Bronchial epithelial cell (primary cell): ENCODE results near the gene PDS5A. TPM values are rescaled to one million over a fixed set of nuclear protein-coding genes. Genes with fewer than 3 reads are reported as not detected.

Source experiments
- DNase-seq: peaks from one replicate; pipeline ENCODE4 v3.0.0-alpha.2; 2010; ENCODE audit warnings: low read depth
- FAIRE-seq: peaks from 2 replicates; lab custom pipeline; 2011; peaks lifted over from hg19 to GRCh38; lab: Jason Lieb, UNC
- H3K27me3 ChIP-seq: 2 replicates; pipeline ENCODE4 v1.5.1; 2011; ENCODE audit warnings: low read length; ENCODE audit not compliant: control insufficient read depth, insufficient read depth
- H3K36me3 ChIP-seq: 2 replicates; pipeline ENCODE4 v1.5.1; 2011; ENCODE audit warnings: low read length; ENCODE audit not compliant: control insufficient read depth, insufficient read depth
- H3K4me3 ChIP-seq: 2 replicates; pipeline ENCODE4 v1.5.1; 2011; ENCODE audit warnings: mild to moderate bottlenecking, low read depth, low read length, control low read depth
- total RNA-seq: library from RNA; depleted of rRNA; stranded (reverse); fragments of >200 nt; gene quantifications from 2 replicates; pipeline ENCODE4 v1.2.1, GENCODE V29; 2014
- TF ChIP-seq, protein P1 (sequence below): IDR thresholded peaks from 2 replicates; pipeline ENCODE4 v1.5.1; 2011; ENCODE audit warnings: mild to moderate bottlenecking, moderate library complexity, low read length, control low read depth, inconsistent platforms; ENCODE audit not compliant: insufficient read depth, severe bottlenecking

The PDS5A gene
- total RNA-seq, 1 donor from 2014 or later: 51.9 TPM

DNA sequence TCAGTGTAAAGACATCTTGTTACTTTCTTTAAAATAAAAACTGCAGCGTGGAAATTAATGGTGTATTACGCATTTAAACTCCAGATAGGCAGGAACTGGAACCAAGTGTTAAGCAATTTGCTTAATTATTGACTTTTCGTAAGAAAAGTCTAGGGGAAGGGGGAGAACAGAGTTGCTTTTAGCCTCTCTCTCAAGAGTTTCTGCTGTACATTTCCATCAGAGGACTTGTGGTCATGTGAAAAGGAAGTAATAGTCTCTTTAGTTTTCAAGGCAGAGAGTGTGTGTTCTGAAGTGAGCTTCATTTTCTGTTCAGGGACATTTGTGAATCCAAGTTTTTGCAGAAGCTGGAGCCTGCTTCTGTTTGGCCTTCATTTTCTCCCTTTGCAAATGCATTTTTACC is 152.6 kb downstream of the PDS5A start:
- TF ChIP-seq, protein P1, sequence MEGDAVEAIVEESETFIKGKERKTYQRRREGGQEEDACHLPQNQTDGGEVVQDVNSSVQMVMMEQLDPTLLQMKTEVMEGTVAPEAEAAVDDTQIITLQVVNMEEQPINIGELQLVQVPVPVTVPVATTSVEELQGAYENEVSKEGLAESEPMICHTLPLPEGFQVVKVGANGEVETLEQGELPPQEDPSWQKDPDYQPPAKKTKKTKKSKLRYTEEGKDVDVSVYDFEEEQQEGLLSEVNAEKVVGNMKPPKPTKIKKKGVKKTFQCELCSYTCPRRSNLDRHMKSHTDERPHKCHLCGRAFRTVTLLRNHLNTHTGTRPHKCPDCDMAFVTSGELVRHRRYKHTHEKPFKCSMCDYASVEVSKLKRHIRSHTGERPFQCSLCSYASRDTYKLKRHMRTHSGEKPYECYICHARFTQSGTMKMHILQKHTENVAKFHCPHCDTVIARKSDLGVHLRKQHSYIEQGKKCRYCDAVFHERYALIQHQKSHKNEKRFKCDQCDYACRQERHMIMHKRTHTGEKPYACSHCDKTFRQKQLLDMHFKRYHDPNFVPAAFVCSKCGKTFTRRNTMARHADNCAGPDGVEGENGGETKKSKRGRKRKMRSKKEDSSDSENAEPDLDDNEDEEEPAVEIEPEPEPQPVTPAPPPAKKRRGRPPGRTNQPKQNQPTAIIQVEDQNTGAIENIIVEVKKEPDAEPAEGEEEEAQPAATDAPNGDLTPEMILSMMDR: no peak
- Histone ChIP-seq H3K4me3 (no peak overlapping the region), H3K36me3 (peaks cover 7% of the 10 kb centered on the region), H3K27me3 (no peaks in the 10 kb centered on the region)
- DNase-seq: no peak
- FAIRE-seq: no peak

DNA sequence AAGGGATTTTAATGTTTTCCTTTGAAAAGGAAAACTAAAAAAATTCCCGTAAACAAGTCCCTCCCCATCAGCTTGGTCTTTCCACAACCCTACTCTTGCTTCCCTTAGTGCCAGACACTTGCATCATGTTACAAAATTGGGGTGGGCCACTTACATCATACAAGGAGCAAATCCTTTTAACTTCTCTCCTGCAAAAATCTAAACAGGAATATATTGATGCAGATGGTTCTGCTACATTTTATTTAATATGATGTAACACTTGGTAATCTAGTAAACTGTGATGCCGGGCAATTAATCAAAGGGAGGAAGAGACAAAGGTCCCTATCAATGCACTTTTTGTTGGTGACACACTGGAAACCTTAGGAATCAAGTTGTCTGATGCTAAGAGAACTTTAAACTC is 154.5 kb downstream of the PDS5A start:
- TF ChIP-seq, protein P1: no peak
- Histone ChIP-seq H3K27me3 (no peaks in the 10 kb centered on the region), H3K36me3 (peaks cover 6% of the 10 kb centered on the region), H3K4me3 (no peak overlapping the region)
- FAIRE-seq: no peak
- DNase-seq: no peak

DNA sequence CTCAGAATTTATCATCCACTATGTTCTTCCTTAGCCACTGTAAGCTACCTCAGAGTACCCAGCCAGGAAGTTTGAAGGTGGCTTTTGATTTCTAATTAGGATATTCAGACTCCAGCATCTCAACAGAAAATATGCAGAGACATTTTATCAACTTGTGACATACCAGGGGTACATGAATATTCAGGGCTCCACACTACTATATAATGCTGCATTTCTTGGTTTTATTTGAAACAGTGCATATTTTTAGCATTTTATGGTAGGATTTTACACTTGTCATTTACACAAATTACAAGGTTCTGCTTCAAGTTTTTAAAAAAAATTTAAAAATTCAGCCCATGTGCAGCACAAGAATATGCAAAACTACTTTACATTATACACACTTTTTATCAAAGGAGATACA is 155.0 kb downstream of the PDS5A start:
- FAIRE-seq (no peak), DNase-seq (no peak)
- peaks cover 6% of the 10 kb centered on the region for H3K36me3 ChIP-seq
- H3K27me3 ChIP-seq: no peaks in the 10 kb centered on the region
- TF ChIP-seq, protein P1: no peak
- H3K4me3 ChIP-seq: no peak overlapping the region

DNA sequence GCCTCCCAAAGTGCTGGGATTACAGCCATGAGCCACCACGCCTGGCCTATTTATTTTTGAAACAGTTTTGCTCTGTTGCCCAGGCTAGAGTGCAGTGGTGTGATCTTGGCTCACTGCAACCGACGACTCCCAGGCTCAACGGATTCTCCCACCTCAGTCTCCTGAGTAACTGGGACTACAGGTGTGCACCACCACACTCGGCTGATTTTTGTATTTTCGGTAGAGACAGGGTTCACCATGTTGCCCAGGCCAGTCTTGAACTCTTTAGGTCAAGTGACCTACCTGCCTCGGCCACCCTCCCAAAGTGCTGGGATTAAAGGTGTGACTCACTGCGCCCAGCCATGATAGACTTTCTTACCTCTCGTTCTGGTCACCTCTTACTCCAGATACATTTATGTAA is 155.8 kb downstream of the PDS5A start:
- no peak for FAIRE-seq
- TF ChIP-seq, protein P1: no peak
- H3K4me3 ChIP-seq: no peak overlapping the region
- no peaks in the 10 kb centered on the region for H3K27me3 ChIP-seq
- H3K36me3 ChIP-seq: peaks cover 3% of the 10 kb centered on the region
- no peak for DNase-seq

DNA sequence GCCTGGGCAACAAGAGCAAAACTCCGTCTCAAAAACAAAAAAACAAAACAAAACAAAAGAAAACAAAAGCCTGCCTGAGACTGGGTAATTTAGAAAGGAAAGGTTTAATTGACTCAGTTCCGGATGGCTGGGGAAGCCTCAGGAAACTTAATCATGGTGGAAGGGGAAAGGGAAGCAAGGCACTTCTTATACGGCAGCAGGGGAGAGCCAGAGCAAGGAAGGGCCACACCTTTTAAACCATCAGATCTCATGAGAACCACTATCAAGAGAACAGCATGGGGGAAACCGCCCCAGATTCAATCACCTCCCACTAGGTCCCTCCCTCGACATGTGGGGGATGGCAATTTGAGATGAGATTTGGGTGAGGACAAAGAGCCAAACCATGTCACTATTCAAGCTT is 157.5 kb downstream of the PDS5A start:
- Histone ChIP-seq H3K36me3 (peaks cover 3% of the 10 kb centered on the region), H3K27me3 (no peaks in the 10 kb centered on the region), H3K4me3 (no peak overlapping the region)
- FAIRE-seq: no peak
- TF ChIP-seq, protein P1: no peak
- DNase-seq: no peak

DNA sequence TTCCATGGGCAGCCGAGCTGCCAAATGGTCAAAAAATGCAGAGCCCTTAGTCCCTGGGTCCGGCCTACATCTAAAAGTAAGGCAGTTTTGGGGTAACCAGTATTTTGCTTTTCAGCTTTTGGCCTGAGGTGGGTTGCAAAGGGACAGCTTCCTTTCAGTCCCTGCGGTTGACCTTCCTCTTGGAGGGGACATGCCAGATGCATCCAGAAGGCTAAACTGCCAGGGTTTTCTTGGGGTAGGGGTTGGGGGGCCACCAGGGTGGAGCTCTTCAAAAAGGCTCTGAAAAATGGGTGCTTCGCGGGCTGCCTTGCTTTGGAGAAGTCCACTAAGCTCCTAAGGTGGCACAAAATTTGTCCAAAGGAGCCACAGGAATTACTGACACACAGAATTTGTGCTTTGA is 159.1 kb downstream of the PDS5A start:
- FAIRE-seq: no peak
- no peak for DNase-seq
- Histone ChIP-seq H3K27me3 (no peaks in the 10 kb centered on the region), H3K36me3 (no peaks in the 10 kb centered on the region), H3K4me3 (no peak overlapping the region)
- TF ChIP-seq, protein P1: no peak
